SKM-1 (cell line): ENCODE results near the gene CENATAC.
"Not testable (repeated sequence)": the region's sequence is repeated elsewhere in the genome, so short reads cannot be mapped to it uniquely, and the experiment has no call there.

ENCODE experiments used
- DNase-seq: peaks from one replicate; lab custom pipeline; 2025; ENCODE audit not compliant: unreplicated experiment; lab: John Stamatoyannopoulos, UW

Gene CENATAC

DNA sequence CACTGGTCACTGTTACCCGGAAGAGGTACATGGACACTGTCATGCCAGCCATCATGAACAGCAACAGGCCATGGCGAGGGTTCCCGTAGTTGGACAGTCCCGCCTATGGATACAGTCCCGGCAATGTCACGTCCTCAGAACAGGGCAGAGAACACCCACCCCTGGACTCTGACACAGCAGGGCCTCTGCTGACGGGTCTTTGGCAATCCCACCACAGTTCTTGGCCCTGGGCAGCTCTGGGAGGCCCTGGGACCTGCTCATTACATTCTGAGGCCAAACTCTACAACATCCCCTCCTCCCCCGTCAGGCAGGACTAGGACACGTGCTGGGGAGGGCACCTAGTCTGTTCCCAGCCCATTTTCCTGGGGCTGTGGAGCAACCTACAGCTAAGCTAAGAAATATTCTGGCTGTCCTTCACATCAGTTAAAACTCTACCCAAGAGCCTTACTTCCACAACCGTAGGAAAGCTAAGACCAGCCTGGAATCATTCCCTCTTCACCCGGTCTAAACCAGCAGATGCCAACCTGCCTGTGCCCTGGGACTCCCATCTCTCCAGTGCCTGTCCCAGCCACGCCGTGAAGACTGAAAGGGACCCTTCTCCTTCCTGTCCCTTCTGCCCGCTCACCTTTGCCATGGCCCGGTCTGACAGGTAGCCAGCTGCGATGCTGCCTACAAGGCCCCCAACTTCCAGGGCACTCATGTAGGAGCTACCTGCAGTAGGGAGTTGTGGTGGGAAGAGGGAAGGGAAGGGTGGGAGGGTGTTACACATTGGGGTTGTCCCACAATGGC, 28.2 kb downstream of the CENATAC start:
- DNase-seq: no peak

DNA sequence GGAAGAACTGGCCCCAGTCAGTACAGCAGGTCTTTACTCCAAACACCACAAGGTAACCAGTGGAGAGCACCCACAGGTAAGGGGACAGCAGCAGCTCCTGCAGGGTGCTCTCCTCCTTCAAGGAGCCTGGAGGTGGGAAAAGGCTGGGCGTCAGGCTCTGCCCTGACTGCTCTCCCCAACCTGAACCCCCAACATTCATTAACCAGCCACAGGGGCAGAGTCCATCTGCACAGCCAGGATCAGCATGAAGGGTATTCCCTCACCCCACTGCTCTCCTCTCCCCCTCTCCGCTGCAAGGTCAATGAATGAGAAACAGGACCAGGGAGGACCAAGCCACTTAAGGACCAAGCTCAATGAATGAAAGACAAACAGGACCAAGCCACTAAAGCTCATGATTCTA, 29.0 kb downstream of the CENATAC start:
- DNase-seq: no peak

DNA sequence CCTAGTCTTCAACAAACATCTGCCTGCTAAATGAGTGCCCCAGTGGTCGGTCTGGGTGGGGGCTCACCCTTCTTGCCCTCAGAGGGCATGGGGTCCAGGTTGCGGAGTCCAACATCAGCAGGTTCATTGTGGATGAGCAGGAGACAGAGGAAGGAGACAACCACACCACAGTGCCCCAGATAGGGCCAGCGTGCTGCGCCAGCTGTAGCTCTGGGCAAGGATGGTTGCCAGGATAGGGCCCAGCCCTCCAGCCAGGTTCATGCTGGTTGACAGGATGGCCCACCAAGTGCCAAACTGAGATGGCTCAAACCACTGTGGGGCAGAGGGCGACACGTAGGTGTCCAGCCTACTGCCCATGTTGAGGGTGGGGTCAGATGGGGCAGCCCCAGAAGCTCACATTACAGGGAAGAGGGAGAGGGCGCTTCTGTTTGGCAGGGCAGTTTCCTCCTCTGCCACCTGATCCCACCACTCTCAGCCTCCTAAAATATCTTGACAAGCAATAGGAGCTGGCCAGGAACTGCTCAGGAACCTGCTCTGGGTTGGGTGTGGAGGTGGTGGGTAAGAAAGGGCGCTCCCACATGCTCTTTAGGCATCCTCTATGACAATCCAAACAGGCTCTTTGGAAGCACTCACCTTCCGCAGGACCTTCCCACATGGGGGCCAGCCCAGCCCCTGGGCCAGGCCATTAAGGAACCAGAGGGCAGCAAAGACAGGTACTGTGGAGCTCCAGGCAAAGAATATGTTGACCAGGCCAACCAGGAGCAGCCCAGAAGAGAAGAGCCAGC, 29.8 kb downstream of the CENATAC start:
- DNase-seq: no peak

DNA sequence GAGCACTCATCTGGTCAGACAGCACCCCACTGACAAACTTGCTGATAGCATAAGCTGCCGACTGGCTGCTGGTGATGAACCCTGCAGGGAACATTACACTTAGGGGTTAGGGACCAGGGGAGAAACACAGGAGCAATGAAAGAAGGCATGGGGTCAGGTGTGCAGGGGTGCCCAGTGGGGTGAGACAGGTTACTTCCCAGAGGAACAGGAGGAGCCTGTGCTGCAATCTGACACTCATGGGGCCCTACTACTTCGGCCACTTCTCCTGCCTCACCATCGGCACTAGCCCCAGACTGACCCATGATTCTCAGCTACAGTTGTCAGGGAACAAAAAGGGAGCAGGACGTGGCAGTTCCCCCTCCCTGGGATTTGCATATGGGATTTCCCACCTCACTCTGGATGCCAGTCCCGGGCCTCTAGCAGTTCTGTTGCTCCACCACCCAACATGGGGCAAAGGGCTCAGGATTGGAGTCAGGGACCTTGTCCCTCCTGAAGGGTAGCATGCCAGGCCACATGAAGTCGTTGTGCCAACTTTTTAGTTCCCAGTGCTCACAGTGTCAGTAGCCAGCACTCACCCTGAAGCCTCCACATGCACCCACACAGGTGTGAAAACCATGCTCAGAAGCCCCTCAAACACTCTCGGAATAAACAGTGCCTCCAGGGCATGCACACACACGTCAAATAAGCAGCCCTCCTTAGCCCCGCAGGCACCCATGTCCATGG, 30.6 kb downstream of the CENATAC start:
- DNase-seq: no peak

DNA sequence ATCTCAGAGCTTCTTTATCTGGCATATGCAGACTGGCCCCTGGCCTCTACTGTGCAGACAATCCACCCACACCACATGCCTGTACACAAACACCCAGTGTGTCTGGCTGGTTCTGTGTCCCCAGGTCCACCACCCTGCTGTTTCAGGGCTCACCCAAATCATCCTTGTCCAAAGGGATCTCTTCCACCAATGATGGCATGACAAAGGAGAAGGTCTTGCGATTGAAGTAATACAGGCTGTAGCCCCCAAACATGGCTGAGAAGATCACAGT, 31.1 kb downstream of the CENATAC start:
- DNase-seq: no peak

DNA sequence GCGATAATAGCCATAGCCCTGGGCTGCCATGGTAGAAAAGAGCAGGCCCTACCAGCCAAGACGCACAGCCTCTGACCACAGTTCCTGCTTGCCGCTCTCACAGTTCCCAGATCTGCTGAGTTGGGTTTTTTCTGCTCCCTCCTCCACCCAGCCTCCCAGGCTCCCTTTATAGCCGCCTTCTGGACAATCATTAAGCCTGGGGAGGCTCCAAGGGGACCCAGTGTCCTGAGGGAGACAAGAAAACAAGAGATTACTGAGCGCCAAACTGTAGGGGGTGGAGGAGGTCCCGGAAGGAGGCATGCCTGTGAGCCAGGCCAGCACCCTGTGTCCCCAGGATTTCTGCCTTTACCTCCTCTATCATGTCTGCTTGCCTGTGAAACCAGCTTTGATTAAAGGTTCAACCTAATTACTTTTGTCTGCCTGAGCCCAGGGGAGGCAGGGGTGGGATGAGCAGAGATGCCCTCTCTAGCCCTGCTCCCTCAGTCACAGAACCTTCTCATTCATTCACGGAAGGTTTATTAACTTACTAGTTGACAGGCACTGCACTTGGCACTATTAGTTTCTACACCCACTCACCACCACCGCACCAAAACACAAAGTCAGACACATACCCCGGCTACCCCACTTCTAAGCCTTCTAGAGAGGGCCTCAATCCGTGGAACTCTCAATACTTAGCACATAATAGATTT, 31.5 kb downstream of the CENATAC start:
- no peak for DNase-seq

DNA sequence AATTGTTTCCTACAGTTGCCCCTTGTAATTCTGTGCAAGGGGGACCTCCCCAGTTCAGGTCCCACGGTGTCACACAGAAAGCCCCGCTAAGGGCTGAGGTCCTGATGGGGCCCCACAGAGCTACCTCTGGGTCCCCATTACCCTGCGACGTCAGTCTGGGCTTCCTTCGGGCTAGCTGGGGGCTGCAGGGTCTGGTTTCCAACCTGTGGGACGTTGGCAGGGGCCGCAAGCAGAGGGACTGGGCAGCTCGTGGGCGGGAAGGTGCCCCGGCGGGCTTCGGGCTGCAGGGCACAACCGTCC, 32.0 kb downstream of the CENATAC start:
- no peak for DNase-seq

DNA sequence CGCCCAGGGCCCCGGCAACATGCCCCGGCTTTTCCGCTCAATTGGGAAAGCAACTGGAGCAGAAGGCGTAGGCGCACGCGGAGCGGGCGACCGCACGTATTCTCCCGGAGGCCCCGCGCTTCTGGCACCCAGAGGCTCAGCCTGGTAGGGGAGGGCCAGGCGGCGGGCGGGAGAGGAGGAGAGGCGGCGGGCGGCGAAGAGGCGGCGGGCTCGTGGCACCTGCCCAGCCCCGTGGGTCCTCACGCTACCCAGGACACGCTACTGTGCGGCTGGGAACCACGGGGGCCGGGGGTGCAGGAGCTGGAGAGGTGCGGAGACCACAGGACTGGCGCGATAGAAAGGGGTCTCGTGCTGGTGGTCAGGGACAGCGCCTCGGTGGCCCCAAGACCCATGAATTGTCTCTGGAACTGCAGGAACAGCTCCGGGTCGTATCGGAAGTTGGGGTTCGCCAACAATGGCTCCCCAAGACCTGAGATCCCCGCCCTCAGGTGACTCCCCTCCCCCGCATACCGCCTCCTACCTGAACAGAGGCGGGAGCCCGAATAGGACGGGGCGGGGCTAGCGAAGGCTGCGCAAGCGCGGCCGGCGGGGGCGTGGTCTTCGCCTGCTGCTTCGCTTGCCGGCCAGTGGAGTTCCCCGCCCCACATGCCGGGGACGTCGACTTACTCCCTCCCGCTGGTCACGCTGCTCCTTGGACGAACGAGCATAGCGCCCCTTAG, 32.5 kb downstream of the CENATAC start, which contains the start of gene SLC37A4:
TSS of gene SLC37A4 (minus strand) at position 549 of the 719 bp plus-strand sequence.
- peak; percentile 90 for DNase-seq

DNA sequence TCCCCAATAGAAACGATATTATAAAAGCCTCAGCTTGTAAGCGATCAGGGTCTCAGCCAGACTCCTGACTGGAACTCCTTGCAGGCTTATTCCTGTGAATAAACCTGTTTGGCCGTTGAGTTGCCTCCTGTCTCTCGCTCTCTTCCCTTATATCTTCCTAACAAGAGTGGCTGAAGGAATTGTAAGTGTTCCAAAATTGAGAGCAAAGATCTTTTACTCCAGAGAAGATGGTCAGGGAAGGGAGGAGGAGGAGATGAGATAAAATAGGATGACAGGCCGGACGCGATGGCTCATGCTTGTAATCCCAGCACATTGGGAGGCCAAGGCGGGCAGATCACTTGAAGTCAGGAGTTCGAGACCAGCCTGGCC, 34.0 kb downstream of the CENATAC start:
- no peak for DNase-seq

DNA sequence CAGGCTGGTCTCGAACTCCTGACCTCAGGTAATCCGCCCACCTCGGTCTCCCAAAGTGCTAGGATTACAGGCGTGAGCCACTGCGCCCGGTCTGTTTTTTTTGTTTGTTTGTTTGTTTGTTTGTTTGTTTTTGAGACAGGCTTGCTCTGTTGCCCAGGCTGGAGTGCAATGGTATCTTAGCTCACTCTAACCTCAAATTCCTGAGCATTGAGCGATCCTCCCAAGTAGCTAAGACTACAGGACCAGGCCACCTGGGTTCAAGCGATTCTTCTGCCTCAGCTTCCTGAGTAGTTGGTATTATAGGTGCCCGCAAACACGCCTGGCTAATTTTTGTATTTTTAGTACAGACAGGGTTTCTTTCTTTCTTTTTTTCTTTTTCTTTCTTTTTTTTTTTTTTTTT, 35.5 kb downstream of the CENATAC start:
- not testable (repeated sequence) for DNase-seq

DNA sequence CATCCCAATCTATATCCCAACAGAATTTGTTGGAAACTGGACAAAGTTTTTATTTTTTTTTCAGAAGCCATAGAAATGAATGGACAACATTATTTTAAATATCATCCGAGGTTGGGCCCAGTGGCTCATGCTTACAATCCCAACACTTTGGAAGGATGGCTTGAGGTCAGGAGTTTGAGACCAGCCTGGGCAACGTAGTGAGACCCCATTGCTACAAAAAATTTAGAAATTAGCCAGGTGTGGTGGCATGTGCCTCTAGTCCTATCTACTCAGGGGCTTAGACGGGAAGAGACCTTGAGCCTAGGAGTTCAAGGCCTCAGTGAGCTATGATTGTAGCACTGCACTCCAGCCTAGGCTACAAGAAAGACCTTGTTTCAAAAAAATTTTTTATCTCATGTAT, 36.9 kb downstream of the CENATAC start:
- no peak for DNase-seq

DNA sequence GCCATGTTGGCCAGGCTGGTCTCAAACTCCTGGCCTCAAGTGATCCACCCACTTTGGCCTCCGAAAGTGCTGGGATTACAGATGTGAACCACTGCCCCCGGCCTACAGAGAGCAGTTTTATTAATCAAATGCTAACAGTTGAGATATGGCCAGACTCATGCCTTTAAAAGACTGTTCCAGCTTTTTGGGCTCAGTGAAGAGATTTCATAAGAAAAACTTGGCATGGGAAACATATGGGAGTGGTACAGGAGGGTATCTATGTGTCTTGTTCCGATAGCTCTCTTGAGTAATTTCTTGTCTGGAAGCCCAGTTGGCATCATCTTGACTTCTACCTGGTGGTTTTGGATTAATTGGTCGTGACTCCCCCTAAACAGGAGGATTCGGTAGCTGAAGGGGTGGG, 40.9 kb downstream of the CENATAC start:
- no peak for DNase-seq

DNA sequence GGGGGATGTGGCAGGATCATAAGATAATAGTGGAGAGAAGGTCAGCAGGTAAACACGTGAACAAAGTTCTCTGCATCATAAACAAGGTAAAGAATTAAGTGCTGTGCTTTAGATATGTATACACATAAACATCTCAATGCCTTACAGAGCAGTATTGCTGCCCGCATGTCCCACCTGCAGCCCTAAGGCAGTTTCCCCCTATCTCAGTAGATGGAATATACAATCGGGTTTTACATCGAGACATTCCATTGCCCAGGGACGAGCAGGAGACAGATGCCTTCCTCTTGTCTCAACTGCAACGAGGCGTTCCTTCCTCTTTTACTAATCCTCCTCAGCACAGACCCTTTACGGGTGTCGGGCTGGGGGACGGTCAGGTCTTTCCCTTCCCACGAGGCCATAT, 41.5 kb downstream of the CENATAC start:
- DNase-seq: not testable (repeated sequence)

DNA sequence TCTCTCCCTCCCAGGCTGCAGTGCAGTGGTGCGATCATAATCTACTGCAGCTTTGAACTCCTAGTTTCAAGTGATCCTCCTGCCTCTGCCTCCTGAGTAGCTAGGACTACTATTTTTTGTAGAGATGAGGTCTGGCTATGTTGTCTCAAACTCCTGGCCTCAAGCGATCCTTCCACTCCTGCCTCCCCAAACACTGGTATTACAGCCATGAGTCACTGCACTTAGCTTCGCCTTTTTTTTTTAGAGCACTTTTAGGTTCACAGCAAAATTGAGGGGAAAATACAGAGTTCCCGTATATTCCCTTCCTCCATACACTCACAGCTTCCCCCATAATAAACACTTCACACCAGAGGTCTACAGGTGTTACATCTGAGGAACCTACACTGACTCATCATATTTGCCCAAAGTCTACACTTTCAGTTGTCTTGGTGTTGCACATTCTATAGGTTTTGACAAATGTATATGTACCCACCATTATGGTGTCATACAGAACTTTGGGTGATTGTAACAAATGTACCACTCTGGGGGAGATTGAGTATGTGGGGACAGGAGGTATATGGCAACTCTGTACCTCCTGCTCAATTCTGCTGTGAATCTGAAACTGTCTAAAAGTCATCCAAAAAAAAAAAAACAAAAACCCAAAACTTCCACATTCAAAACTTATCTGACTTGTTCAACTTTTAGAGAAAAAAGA, 44.0 kb downstream of the CENATAC start:
- no peak for DNase-seq

DNA sequence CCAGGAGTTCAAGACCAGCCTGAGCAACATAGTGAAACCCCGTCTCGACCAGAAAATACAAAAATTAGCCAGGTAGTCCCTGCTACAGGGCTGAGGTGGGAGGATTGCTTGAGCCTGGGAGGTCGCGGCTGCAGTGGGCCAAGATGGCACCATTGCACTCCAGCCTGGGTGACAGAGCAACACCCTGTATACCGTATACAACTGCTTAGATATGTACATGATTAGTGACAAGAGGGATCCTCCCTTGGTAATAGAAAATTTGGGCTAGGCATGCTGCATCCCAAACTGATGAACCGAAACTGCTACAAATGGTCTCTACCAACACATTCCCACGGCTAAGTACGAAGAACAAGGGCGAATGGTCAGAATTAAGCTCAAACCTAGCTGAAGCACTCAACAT, 45.0 kb downstream of the CENATAC start:
- no peak for DNase-seq

DNA sequence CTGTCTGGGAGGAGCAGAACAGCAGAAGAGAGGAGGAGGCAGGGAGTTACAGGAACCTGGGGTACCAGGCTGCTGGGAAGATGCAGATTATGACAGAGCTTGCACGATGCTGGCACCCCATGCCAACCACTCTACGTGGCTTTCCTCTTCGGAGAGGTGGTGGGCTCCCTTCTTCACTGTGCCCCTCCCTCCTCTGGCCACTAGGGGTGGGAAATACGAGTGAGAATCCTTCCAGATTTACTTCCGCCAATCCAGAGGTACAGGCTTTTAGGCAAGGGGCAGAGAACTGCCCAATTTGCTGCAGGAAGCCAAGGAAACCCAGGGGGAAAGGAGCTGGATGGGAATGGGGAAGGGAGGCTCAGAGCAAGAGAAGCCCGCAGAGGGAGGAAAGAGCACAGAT, 46.8 kb downstream of the CENATAC start:
- DNase-seq: no peak

DNA sequence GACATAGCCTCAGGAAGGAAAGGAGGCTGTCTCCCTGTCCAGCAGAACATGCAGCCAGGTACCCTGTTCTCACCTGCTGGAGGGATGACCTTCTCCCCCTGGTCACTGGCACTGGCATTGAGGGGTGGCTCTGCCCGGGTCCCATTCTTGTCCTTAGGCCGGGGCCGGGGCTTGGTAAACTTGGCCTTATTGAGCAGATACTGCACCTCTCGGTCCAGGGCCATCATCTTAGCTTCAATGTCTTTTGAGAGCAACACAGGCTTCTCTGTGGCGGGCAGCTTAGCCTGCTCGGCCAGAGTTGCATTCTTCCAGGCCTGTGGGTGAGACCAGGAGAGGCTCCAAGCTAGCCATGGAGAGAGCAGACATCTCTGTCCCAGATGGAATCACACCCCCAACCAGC, 48.6 kb downstream of the CENATAC start:
- DNase-seq: no peak

DNA sequence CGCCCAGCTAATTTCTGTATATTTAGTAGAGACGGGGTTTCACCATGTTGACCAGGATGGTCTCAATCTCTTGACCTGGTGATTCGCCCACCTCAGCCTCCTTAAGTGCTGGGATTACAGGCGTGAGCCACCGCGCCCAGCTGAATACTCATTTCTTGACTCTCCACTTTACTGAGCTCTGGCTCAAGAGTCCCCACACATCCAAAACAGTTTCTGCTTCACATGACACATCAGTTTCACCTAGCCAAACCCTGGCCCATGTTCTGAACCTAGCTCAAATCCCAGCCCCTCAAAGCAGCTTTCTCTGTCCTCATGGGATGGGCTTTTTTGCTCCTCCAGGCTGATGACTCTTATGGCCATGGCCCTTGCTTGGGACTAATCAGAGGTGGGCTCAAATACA, 49.3 kb downstream of the CENATAC start:
- DNase-seq: no peak

DNA sequence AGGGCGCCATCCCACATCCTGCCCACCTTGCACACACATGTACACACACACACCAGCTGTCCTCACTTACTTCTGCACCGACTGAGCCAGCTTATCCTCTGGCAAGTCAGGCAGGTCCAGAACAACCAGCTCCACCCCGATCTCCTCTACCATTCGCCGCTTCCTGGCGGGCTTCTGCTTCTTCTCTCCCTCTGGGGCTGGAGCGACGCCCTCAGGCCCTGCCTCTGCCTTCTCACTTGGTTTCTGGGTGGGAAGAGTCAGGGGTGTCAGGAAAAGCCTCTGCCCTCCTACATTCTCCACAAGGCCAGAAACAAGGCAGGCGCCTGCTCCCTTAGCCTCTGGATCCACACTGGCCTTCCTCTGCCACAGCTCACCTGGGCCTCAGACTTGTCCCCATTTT, 50.7 kb downstream of the CENATAC start:
- DNase-seq: no peak

DNA sequence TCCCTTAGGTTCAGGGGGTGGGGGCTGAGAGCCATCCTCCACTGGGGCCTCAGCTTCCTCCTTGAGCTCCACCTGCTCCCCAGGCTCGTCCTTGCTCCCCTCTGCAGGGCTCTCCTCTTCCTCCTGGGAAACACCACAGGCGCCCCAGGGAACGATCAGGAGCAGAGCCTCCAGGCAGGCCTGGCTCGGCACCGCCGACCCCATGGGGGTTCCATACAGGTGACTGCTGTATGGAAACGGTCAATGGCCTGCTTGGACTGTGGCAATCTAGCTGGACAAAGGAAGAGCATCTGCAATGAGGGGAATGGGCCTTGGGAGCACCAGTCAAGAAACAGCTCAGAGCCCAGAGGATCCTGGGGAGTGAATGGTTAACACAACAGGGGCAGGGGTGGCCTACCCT, 51.1 kb downstream of the CENATAC start:
- no peak for DNase-seq
